Measurements from ENCODE around the gene LRRC52.
"Not testable (repeated sequence)": the region's sequence is repeated elsewhere in the genome, so short reads cannot be mapped to it uniquely, and the experiment has no call there.

LRRC52 gene

DNA sequence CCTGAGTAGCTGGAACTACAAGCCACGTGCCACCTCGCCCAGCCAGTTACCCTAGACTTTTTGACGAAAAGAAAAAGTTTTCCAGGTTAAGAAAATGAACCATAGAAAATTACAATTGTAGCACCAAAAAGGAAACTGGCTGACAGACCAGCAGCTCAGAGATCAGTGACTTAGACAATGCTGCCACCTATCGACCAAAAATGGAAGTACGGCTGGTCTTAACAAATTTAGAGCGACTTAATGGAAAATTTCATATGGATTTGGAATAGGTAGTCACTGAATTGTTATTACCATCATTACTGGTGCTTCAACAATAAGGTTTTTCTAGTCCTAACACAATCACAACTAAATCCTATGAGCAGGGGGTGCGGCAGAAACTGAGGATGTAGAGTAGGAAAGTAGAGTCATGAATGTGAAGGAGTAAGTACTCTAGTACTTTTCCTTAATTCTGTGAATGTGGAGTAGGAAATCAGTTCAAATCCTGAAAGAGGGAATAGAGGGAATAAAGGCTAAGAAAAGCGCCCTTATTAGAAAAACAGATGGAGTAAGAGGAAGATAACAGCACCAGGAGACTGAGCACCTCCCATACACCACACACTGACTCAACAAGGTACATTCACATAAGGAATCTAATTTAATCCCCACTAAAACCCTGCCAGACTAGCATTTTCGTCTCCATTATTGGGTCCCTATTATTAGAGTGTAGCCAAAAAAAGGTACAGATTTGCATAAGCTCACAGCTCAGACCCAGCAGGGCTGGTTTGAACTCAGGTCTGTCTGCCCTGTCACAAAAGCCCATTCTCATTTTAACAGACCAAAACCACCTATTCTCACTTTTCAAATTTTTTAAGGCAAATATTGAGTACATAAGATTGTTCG, 49.4 kb downstream of the LRRC52 start:
- DNase-seq = peak; percentile 82 to 91 (median 86)

DNA sequence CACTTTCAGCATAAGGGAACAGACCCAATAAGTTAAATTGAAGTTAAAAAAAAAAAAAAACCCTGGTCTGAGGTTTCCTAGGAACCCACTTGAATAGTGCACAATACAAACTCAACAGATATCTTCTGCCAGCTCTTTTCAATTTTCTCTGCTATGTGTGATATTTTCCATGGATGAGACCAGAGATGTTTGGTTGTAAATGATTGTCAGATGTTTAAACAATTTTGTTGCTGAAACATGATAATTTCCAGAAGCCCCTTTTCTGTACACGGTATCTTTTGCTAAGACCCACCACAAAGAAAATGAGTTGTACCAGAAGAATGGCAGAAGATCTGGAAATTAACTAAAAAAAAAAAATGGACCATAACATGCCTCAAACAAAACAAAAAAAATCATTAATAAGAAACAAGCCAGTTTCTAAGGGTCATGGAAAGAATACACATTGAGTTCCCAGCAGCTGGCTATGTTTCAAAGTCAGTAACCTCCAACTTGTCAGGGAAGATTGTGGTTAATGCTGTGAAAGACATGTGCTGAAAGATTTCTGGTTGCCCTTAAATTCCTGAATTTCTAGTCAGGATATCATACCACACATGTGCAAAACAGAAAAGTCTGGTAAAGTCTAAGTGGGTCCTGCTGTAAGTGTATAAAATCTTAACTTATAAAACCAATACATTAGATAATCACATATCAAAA, 51.6 kb downstream of the LRRC52 start:
- no peak for DNase-seq

GRCh38 chr1:165597883-165598675, 54.3 kb downstream of the LRRC52 start:
- DNase-seq = peak; percentile 99 to 100 (median 99)

- no peak for DNase-seq
These were observed 54.9 kb downstream of the LRRC52 start for GRCh38 chr1:165598676-165599059.

GRCh38 chr1:165600793-165601192, 57.0 kb downstream of the LRRC52 start:
- DNase-seq = peak; percentile 23 to 42 (median 37)

DNA sequence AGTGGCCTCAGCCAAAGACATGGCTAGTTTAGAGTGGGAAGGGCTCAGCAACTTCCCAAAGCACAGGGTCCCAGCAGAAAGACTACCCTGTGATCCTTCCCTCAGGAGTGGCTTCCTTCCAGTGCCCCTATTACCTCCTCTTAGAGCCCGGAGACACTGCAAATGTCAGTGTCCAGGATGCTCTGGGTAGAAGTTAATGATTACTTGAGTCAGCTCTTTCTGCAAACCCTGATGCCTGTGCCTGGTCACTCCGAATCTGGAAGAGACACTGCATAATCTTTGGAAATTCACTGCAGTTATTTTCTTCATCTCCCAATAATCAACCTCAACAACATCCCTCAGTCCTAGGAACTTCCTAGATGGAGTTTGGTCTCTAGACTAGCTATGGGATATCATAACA, 60.0 kb downstream of the LRRC52 start:
- DNase-seq = no peak

DNA sequence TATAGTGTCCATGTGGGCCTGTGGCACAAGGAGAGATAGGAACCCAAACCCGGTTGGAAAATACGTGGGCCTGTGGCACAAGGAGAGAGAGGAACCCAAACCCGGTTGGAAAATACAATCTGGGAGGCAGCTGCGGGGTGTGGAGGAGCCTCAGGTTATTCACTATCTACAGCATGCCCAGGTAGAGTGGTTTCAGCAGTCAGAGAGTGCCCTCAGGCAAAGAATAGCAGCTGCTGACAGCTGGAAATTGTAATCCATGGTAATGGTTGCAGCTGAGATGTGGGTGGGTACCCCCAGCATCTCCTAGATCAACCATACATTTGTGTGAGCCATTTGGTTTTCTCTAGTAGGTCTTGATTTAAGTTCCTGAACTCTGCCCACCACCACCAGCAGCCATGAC, 61.4 kb downstream of the LRRC52 start:
- no peak for DNase-seq

GRCh38 chr1:165606676-165607075, 62.9 kb downstream of the LRRC52 start:
- DNase-seq = not testable (repeated sequence)

- no peak for DNase-seq
These were observed 67.1 kb downstream of the LRRC52 start for GRCh38 chr1:165610866-165611265.

GRCh38 chr1:165612062-165612461, 68.3 kb downstream of the LRRC52 start:
- no peak for DNase-seq

Measured in suppressor macrophage treated with lipopolysaccharide for 1 hour (primary cell).